Left renal cortex interstitium (tissue), 4 donors: ENCODE results near the gene IDH3A. TPM values are rescaled to one million over a fixed set of nuclear protein-coding genes. Genes with fewer than 3 reads are reported as not detected.

ENCODE experiments used
- DNase-seq, 4 donors: peaks; one replicate each; pipeline ENCODE4 v3.0.0-alpha.2; 2013; ENCODE audit warnings: low read depth in 4 of 4, low spot score in 2 of 4, missing footprints in 1 of 4
- polyA plus RNA-seq, 4 donors: library from polyadenylated mRNA; unstranded; fragments of 120-200 nt; gene quantifications; one replicate each; pipeline ENCODE4 v1.2.1, GENCODE V29; 2013; ENCODE audit not compliant: insufficient read length in 4 of 4

Gene IDH3A
- polyA plus RNA-seq, 4 donors: 49.9 to 59.3 (median 55.2) TPM

- DNase-seq: no peak
Measured at GRCh38 chr15:78162038-78162437, 12.9 kb downstream of the IDH3A start.

- DNase-seq: no peak
Measured at GRCh38 chr15:78164010-78164409, 14.8 kb downstream of the IDH3A start.

- DNase-seq: no peak
Measured at GRCh38 chr15:78167227-78167888, 18.2 kb downstream of the IDH3A start.

GRCh38 chr15:78168608-78169007 lies 19.4 kb downstream of the IDH3A start:
- DNase-seq: no peak

GRCh38 chr15:78170848-78171773 lies 21.9 kb downstream of the IDH3A start:
- no peak for DNase-seq

GRCh38 chr15:78171864-78172472 lies 22.8 kb downstream of the IDH3A start:
- no peak for DNase-seq

- no peak for DNase-seq
Measured at GRCh38 chr15:78174401-78174800, 25.2 kb downstream of the IDH3A start.

GRCh38 chr15:78175330-78175729 lies 26.2 kb downstream of the IDH3A start:
- no peak for DNase-seq

GRCh38 chr15:78177447-78177873 lies 28.3 kb downstream of the IDH3A start:
- peak in 2 of 4 donors; percentile 3 to 4 for DNase-seq

- no peak for DNase-seq
Measured at GRCh38 chr15:78178064-78178463, 28.9 kb downstream of the IDH3A start.

GRCh38 chr15:78179286-78179840 lies 30.2 kb downstream of the IDH3A start:
- no peak for DNase-seq

GRCh38 chr15:78179906-78180305 lies 30.7 kb downstream of the IDH3A start:
- DNase-seq: no peak

- no peak for DNase-seq
Measured at GRCh38 chr15:78182336-78182700, 33.2 kb downstream of the IDH3A start.

- DNase-seq: no peak
Measured at GRCh38 chr15:78182821-78183220, 33.7 kb downstream of the IDH3A start.

- no peak for DNase-seq
Measured at GRCh38 chr15:78192826-78193594, 43.8 kb downstream of the IDH3A start.

GRCh38 chr15:78193731-78194567 lies 44.8 kb downstream of the IDH3A start:
- no peak for DNase-seq

GRCh38 chr15:78194568-78194925 lies 45.4 kb downstream of the IDH3A start:
- DNase-seq: no peak

GRCh38 chr15:78195735-78196201 lies 46.6 kb downstream of the IDH3A start:
- no peak for DNase-seq

GRCh38 chr15:78197632-78198031 lies 48.5 kb downstream of the IDH3A start:
- no peak for DNase-seq
